Mesodermal cell (in vitro differentiated cells): Measurements from ENCODE around the gene THOP1.
A peak's percentile ranks its signal among the peaks of the same experiment; 100 is the strongest.

Source experiments
- H3K27ac ChIP-seq: 2 replicates; pipeline ENCODE4 v1.7.0; 2013; ENCODE audit warnings: mild to moderate bottlenecking, low read depth, low read length, moderate library complexity; ENCODE audit not compliant: severe bottlenecking
- H3K36me3 ChIP-seq: 2 replicates; pipeline ENCODE4 v1.7.1; 2013; ENCODE audit warnings: mild to moderate bottlenecking, low read length, moderate library complexity; ENCODE audit not compliant: control insufficient read depth, insufficient read depth
- H3K4me1 ChIP-seq: one replicate; pipeline ENCODE4 v1.7.1; 2013; ENCODE audit warnings: mild to moderate bottlenecking, low read length; ENCODE audit not compliant: insufficient read depth, control insufficient read depth, poor library complexity, severe bottlenecking
- H3K4me3 ChIP-seq: 2 replicates; pipeline ENCODE4 v1.7.0; 2013; ENCODE audit warnings: low read length, control low read depth, mild to moderate bottlenecking; ENCODE audit not compliant: insufficient read depth, poor library complexity, severe bottlenecking; ENCODE audit errors: extremely low read depth
- H3K9me3 ChIP-seq: 2 replicates; pipeline ENCODE4 v1.7.1; 2013; ENCODE audit warnings: mild to moderate bottlenecking, low read length, moderate library complexity; ENCODE audit not compliant: control insufficient read depth
- WGBS, 2 experiments: methylation state at CpG; one replicate each; pipeline ENCODE4 v1.1.5; 2013; ENCODE audit warnings: missing lambda C conversion rate in 2 of 2; ENCODE audit not compliant: insufficient coverage in 2 of 2; 5-methylcytosine and 5-hydroxymethylcytosine counted together

The THOP1 gene

DNA sequence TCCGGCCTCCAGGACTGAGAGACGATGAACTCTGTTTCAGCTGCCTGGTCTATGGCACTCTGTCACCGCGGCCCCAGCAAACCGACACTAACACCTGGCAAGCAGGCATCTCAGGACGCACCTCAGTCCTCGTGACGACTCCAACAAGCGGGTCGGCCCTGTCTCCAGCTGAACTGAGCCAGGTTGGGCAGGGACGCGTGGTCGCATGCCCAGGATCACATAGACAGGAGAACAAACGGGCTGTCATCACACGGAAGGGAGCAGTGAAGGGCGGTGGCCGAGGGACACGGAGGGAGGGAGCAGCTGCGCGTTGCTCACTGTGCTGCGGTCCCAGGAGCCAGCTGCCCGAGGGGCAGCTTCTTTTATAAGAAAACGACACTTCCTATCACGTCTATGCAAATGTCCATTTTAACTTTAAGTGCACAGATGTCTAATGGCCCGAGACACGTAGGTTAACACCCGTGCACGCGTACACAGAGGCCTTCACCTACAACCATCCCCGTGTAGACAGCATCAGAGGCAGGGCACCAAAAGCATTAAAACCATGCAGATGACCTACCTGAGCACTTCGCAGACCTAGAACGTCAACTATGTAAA is 11.1 kb upstream of the THOP1 start:
- 94 to 97% methylated on average over 28 to 32 of the region's 32 CpGs for WGBS, 2 experiments
- peak overlapping the region; percentile 29 for H3K27ac ChIP-seq
- no peaks in the 10 kb centered on the region for H3K9me3 ChIP-seq
- peaks cover 4% of the 10 kb centered on the region for H3K4me1 ChIP-seq
- peaks cover 61% of the 10 kb centered on the region for H3K36me3 ChIP-seq
- no peak overlapping the region for H3K4me3 ChIP-seq

DNA sequence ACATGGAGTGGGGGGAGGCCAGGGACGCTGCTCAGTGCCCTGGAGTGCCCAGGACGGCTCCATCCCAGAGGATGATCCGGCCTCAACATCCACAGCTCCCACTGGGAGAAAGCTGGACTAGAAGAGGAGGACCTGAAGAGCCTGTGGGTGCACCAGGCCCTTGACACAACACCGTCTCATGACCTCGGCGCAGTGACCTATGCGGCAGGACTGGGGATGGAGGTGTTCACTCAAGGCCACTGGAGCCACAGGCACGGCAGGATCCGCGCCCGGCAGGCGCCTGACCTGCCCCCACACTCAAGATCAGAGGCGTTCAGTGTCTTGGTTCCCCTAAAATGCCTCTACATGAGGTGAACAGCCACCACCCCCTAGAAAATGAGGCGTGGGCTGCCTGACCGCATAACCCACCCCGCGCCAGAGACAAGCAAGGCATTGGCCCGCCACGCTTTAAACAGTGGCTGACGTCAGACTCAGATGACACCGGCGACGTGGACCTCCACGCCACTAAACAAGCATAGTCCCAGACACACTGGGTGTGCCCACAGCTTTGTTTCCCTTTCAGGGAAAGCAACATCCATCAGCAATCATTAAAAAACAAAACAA is 10.2 kb upstream of the THOP1 start:
- H3K36me3 ChIP-seq: peaks cover 63% of the 10 kb centered on the region
- no peak overlapping the region for H3K4me3 ChIP-seq
- WGBS, 2 experiments: 97 to 99% methylated on average over 21 to 22 of the region's 24 CpGs
- no peaks in the 10 kb centered on the region for H3K9me3 ChIP-seq
- H3K4me1 ChIP-seq: peaks cover 4% of the 10 kb centered on the region
- H3K27ac ChIP-seq: no peak overlapping the region

DNA sequence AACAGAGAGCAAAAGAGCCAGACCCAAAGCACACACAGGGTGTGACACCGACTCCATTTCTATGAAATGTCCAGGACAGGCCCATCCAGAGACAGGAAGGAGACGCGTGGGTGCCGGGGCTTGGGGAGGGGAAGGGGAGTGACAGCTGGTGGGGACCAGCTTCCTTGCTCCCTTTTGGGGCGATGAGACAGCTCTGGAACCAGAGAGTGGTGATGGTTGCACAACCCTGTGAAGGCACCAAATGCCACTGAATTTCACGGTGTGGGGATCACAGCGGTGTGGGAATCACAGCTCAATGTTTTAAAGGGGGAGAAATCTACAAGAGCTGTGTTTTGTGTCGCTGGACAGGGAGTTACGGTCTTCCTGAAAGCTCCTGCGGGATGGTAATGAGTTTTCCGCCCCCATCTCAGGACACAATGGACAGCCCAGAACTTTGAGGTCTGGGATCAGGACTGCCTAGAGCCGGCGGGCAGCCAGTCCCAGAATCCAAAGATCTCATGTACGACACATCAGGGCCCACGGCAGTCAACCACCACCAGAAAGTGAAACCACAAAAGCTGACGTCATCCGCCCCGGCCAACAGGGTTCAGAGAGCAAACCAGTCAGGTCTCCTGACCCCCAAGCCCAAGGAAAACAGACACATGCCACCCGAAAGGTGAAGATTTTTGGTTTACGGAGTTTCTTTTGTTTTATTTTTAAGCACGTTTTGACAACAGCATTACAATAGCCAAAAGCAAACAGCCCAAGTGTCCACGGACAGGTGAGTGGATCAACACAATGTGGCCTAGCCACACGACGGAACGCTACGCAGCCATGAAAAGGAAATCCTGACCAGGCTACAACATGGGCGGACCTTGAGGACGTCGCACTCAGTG is 9.5 kb upstream of the THOP1 start:
- peaks cover 4% of the 10 kb centered on the region for H3K4me1 ChIP-seq
- no peak overlapping the region for H3K4me3 ChIP-seq
- no peaks in the 10 kb centered on the region for H3K9me3 ChIP-seq
- peaks cover 63% of the 10 kb centered on the region for H3K36me3 ChIP-seq
- no peak overlapping the region for H3K27ac ChIP-seq
- 95 to 97% methylated on average over 27 of the region's 29 CpGs for WGBS, 2 experiments

DNA sequence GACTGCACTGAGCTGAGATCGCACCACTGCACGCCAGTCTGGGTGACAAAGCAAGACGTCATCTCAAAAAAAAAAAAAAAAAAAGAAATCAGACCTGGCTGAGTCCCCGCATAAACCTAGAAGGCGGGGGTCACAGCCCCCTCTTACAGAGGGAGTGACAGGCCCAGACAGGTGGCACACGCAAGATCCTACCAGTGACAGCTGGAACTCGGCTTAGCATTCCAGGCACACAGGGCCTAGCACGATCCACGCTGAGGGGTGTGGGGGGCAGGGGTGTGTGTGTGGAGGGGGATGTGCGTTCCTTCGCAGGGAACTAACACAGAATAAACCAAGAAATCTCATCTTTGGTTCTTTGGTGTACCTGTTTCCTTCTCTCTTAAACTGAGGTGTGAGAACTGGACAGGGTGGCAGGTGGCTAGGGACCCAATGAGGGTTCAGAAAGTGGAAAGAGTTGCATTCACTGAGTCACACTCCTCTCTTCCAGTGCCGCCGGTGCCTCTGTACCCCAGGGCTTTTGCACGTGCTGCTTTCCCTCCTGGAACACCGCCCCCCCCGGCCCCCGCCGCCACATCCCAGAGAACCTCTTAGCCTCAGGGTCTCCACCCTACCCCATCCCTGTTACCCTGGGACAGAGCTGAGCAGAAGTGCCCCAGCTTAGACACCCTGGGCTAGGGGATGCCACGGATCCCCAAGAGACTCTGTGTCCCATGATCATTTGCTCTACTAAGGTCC is 7.2 kb upstream of the THOP1 start:
- Histone ChIP-seq H3K4me3 (no peak overlapping the region), H3K4me1 (peaks cover 12% of the 10 kb centered on the region), H3K36me3 (peaks cover 64% of the 10 kb centered on the region), H3K27ac (no peak overlapping the region), H3K9me3 (no peaks in the 10 kb centered on the region)
- WGBS, 2 experiments: 92% methylated on average over 8 to 11 of the region's 19 CpGs

DNA sequence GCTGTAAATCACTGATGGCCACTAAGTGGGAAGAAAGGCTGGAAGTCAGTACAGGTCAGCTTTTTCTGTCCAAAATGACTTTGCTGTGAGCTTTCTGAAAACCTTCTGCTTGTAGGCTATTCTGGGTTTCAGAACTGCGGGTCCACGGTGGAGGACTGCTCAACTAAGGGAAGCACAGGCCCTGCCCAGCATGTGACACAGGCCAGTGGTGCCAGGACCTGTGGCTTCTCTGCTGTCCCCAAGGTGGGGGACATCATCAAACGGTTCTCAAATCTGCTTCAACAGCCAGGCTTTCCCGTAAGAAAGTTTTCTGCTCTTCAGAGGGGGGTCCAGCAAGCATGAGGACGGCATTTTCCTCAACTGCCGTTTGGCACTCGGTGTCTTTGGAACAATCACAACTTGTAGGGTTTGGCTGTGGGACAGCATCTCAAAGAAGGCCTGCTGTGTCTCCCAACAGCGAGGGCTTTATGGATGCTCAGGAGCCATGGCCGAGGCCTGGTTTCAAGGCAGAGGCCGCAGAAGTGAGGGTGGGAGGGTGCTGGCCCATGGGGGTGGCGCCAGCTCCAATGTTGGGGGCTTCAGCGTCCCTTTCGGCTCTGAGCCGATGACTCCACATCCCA is 6.1 kb upstream of the THOP1 start:
- H3K4me3 ChIP-seq: no peak overlapping the region
- H3K36me3 ChIP-seq: peaks cover 61% of the 10 kb centered on the region
- no peak overlapping the region for H3K27ac ChIP-seq
- peaks cover 6% of the 10 kb centered on the region for H3K9me3 ChIP-seq
- H3K4me1 ChIP-seq: peaks cover 12% of the 10 kb centered on the region
- WGBS, 2 experiments: 93 to 97% methylated on average over 13 to 14 of the region's 14 CpGs

DNA sequence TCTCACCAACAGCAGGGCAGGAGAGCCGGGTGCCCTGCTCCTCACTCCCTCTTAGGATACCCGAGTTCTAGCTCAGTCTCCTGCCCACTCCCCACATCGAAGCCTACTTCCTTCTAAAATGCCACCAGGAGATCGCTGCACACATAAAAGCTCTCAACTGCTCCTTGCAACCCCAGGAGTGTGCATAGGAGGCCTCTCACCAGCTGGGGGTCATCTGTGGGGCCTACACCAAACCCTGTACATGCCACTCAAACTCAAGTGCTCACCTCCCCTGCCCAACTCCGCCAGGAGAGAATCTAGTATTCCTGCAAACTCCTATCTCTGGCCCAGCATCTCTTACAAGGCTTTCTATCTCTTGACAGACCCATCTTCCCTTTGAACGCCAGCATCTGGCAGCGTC is 5.0 kb upstream of the THOP1 start:
- Histone ChIP-seq H3K36me3 (peaks cover 54% of the 10 kb centered on the region), H3K4me1 (peaks cover 11% of the 10 kb centered on the region), H3K9me3 (peaks cover 7% of the 10 kb centered on the region), H3K27ac (no peak overlapping the region), H3K4me3 (no peak overlapping the region)
- 79 to 96% methylated on average over 4 to 5 of the region's 7 CpGs for WGBS, 2 experiments

DNA sequence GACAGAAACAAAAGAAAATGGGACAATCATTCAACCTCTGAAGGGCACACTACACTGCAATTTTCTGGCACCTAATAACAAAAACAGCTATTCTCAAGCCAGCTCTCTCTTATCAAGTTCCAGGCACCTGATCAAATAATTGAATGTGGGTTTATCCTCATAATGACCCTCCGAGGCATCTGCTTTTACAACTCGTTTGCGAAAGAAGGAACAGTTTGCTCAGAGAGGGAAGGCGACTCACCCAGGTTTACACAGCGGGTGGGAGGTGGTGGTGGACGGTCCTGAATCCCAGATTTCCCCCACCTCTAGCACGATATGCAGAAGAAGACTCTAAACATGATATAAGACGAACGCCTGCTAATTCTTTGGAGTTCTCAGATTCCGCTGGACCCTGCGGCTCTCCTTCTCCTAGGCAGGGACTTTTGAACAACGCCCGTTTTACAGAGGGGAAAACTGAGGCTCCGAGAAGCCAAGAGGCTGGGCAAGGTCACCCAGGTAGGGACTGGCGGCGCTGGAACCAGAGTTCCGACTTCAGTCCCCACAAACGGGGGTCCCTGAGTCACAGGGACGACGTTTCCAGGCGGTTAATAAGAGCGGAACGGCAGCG is 2.9 kb upstream of the THOP1 start:
- Histone ChIP-seq H3K4me1 (peaks cover 18% of the 10 kb centered on the region), H3K27ac (peak overlapping the region; percentile 84), H3K4me3 (peak overlapping the region; percentile 97), H3K36me3 (peaks cover 42% of the 10 kb centered on the region), H3K9me3 (peaks cover 7% of the 10 kb centered on the region)
- 5% methylated on average over 22 to 24 of the region's 24 CpGs for WGBS, 2 experiments

DNA sequence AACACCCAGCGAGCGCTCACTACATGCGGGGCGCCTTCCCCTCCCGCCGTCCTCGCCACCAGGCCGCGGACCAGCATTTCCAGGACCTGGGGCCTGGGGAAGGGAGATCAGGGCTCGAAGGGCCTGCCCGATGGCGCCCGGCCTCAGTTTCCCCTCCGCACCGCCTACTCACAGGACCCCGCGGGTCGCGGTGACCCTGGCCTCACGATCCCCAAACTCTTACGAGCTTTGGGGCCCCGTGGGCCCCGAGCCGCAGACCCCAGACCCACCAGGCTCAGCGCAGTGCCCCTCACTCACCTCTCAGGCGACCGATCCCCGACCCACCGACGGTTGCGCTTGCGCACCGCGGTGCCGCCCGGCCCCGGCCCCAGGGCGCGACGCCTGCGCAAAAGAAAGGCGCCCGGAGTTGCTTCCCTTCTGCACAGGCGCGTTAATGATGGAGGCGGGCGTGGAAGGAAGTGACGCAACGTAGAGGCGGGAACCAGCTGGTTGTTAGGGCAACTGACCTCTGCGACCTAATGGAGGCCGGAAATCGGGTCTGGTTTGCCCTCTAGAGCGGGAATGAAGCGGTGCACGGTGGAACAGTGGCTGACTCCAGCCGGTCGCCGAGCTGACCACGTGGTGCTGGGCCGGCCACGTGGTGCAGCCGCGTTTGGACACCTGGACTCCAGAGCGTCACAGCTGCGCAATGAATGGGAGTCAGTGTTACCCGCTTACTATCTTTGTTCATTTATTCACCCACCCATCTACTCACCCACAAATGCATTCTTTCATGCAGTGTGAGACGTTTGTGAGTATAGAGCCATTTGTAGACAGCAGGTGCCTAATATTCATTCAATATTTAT is 2.1 kb upstream of the THOP1 start, which contains the start of gene SGTA:
Gene SGTA (minus strand): TSS at position 338 of the 845 bp plus-strand sequence. CDS start 14,205 bp downstream, outside the sequence.
- peak within 1 kb of the TSS; percentile 97 for H3K4me3 ChIP-seq

DNA sequence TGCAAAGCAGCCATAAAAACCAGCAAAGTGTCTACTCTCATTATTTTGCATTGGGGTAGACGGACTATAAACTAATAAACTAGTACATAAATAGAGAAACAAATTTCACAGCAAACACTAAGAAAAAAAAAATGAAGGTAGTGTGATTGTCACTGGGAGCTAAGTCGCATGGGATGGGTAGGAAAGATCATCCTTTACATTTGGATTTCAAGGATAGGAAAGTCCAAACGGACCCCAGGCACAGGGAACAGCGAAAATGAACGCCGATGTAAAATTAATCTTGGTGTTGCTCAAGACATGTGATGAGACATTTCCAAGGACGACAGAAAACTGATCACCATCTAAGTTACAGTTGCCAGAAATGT is 1.5 kb upstream of the THOP1 start:
- Histone ChIP-seq H3K4me1 (peaks cover 18% of the 10 kb centered on the region), H3K4me3 (peak overlapping the region; percentile 97), H3K9me3 (peaks cover 7% of the 10 kb centered on the region), H3K36me3 (peaks cover 39% of the 10 kb centered on the region), H3K27ac (peak overlapping the region; percentile 68)
- 93 to 96% methylated on average over 6 of the region's 7 CpGs for WGBS, 2 experiments

More for the DNA sequence above, 2.1 kb upstream of the THOP1 start, which contains the start of gene SGTA:
- H3K27ac ChIP-seq: peak within 1 kb of the TSS; percentile 84
- peaks cover 40% of the 10 kb centered on the region for H3K36me3 ChIP-seq
- 1% methylated on average over 46 to 62 of the region's 68 CpGs for WGBS, 2 experiments
- H3K9me3 ChIP-seq: peaks cover 7% of the 10 kb centered on the region
- peaks cover 18% of the 10 kb centered on the region for H3K4me1 ChIP-seq
